HG03378 (cell line): ENCODE results near the gene PSTPIP2.
A peak's percentile ranks its signal among the peaks of the same experiment; 100 is the strongest.

Experiments
- ATAC-seq: cut with Tn5 transposase; IDR thresholded peaks from one replicate; pipeline ENCODE4 v1.9.1; 2021; ENCODE audit warnings: mild to moderate bottlenecking, moderate library complexity; ENCODE audit not compliant: unreplicated experiment

Gene PSTPIP2

GRCh38 chr18:46040033-46040746 lies 31.9 kb downstream of the PSTPIP2 start:
- ATAC-seq = no peak

- ATAC-seq = no peak
These were observed 34.4 kb downstream of the PSTPIP2 start for GRCh38 chr18:46037512-46038305.

DNA sequence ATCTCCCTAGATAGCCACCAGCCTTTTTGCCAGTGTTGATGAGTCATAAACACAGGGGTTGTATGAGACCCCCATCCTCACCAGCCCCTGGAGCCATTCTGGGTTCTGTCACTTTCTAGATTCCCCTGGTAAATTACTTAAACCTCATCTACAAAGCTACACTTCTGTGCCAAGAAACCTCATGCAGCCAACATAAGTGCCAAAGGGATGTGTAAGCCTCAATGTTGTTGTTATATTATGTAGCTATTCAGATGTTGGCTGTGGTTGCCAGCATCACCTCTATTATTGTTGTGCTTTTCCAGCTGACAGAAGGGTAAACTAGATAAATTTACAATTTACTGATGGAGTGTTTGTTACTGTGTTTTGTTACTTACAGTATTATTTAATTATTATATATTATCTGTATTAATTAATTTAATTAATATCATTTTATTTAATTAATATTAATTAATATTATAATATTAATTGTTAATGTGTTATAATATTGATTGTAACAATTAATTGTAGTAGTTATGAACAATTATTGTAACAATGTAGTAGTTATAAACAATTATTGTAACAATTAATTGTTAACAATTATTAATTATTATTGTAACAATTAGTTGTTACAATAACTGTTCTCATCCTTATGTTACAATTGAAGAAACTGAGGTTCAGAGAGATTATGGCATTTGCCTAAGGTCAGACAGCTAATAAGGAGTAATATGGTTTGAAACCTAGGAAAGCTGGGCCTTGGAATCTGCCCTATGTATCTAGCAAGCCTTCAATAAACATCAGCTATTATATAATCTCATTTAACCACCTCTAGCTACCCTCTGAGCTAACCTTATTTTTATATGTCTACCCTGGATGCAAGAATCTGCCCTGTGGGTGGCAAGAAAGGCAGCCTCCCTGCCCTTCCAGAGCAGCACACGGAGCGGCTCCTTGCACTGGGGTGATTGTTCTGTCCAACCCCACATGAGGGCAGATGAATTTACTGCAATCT lies 36.1 kb downstream of the PSTPIP2 start:
- ATAC-seq = no peak

DNA sequence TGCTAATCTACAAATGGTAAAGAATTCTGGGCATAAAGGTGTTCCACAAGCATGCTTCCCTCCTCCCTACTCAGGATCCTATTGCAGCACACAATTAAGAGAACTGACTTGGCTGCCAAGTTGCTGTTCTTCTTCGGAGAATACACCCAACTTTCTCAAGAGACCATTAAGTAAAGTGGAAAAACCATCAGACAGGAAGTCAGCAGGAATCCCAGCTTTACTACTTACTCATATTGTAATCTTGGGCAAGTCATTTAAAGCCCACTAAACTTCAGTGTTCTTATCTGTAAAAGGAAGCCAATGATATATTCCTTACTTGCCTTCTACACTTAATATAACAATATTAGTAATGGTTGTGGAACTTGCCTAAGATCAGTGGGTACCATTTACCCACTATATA lies 37.8 kb downstream of the PSTPIP2 start:
- ATAC-seq = no peak

DNA sequence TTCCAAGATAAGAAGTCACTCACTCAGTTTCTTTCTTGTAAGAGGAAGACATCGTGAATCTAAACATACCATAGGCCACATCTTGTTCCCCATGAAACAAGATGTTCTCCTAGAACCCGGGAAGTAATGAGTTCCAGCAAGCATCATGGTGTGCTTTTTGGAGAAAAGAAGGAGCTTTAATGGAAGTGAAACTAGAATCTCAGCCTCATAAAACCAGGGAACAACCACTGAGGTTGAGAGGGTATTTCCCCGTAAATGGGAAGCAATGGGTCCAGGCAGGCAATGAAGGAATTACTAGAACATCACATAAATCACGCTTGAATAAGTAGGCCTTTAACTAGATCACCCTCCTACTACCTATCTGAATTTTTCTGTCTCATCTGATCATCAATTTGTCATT lies 40.3 kb downstream of the PSTPIP2 start:
- no peak for ATAC-seq

GRCh38 chr18:46028536-46028891 lies 43.5 kb downstream of the PSTPIP2 start:
- no peak for ATAC-seq

DNA sequence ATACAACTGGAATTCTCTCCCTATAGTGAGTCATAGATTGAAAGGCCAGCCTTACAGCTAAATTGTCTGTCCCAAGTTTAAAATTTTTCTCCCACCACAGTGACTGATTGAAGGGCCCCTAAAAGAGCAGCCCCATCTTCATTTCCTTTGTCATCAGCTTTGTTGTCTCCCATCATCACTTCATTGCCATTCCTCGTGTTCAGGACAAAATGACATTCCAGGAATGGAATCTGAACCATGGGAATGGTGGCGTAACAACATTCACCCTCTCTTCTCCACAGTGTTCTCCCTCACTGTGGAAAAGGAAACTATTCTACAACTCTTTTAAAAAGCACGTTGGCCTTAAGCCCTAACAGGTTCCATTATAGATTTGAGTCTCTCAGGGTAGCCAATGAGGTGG lies 52.1 kb downstream of the PSTPIP2 start:
- no peak for ATAC-seq

DNA sequence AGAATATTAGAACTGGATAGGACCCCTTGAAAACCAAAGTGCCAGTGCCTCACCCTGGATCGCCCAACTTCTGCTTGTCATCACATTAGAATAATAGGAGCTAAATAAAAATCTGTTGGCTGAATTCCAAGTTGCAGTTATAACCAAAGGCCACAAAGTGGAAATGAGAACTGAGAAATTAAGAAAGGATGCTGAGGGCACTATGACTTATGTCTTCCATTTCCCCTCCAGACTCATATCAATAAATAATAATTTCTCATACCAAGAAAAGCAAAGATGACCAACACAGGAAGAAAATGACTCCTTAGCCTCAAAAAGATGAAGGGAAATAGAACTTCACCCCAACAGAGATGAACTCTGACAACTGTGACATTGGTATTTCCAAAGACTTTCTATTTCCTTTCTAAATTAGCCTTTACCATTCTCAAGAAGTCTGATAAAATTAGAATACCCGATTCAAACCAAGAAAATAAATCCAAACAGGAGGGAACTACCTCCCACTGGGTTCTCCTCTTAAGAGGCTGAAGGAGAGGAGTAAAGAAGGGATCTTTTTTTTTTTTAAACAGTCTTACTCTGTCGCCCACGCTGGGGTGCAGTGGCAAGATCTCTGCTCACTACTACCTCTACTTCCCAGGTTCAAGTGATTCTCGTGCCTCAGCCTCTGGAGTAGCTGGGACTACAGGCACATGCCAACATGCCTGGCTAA lies 58.4 kb downstream of the PSTPIP2 start:
- peak; percentile 85 for ATAC-seq

DNA sequence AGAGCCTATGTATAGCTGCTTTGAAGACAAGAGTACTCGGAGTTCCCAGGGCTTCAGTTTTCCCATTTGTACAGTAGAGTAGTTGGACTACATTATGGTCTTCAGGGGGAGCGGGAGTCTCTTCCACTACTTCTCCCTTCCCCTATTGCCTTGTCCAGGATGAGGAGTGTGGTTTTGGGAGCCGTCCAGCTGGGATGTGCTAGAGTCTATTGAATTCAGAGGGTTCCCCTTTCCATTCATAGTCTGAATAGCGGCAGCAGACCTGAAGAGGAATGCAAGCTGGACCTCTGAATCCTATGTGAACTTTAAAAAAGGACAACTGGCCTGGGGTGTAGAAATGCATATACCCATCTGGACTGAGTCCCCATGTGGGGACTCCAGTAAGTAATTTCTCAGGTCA lies 61.4 kb downstream of the PSTPIP2 start:
- no peak for ATAC-seq

DNA sequence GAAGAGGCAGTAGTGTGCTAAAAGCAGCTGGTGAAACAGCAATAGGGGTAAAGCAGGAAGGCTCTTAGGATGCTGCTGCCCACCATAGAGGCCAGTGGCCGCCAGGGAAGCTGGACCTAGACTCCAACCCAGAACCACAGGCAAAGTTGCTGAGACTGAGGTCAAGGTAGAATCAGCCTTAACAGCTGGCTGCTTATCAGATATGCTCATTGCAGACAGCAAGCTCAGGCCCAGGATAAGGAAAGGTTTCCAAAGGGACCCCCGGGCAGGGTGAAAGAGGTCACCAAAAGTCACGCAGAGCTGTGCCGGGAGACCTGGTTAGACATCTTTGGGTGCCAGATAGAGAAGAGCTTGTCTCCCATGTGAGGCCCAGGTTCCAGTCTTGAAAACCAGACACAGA lies 62.0 kb downstream of the PSTPIP2 start:
- no peak for ATAC-seq

- ATAC-seq = no peak
These were observed 62.8 kb downstream of the PSTPIP2 start for GRCh38 chr18:46009125-46009840.

DNA sequence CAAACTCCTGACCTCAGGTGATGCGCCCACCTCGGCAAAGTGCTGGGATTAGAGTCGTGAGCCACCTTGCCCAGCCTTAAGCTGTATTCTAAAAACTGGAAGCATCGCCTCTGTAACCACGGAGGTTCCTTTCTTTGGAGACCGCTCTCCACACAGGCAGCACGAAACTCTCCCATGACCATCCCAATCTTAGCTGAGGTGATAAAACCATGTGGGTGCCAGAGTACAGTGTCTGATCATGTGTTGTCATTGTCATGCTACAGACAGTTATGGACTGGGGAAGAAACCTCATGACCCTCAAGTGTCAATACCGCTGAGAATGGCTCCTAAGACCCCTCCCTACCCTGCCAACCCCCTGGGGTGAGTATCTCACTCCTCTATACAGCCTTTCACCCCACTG lies 63.5 kb downstream of the PSTPIP2 start:
- ATAC-seq = no peak

DNA sequence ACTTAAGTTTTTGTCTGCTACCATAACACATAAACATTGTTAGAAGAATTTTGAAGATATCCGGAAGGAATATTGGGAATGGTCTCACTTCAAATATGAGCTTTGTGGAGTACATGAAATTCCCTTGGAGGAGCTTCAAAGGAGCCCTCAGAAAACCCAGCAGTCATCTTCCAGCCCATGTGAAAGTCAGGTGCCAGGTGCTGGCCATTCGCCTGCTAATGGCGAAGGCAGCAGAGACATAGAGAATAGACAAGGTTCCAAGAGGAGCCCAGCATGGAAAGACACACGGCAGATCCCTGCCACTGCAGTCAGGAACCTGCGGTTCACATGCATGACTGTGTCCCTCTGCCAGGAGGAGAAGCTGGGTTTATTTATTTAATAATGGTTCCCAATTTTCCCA lies 64.9 kb downstream of the PSTPIP2 start:
- no peak for ATAC-seq

GRCh38 chr18:46002934-46003333 lies 69.1 kb downstream of the PSTPIP2 start:
- no peak for ATAC-seq

DNA sequence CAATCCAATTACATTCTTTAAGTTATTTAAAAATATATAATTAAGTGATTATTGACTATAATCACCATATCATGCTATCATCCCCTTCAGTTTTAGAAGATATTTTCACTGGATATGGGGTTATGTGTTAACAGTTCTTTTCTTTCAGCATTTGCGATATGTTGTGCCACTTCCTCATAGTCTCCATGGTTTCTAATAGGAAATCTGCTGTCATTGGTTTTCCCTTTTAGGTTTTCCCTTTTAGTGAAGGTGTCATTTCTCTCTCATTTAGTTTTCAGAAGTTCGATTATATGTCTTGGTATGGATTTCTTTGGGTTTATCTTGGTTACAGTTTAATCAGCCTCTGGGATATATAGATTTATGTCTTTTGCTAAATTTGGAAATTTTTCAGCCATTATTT lies 70.2 kb downstream of the PSTPIP2 start:
- ATAC-seq = no peak

- no peak for ATAC-seq
These were observed 71.0 kb downstream of the PSTPIP2 start for GRCh38 chr18:46001074-46001473.

GRCh38 chr18:45999536-45999935 lies 72.5 kb downstream of the PSTPIP2 start:
- ATAC-seq = no peak

- ATAC-seq = no peak
These were observed 73.8 kb downstream of the PSTPIP2 start for GRCh38 chr18:45998244-45998643.

DNA sequence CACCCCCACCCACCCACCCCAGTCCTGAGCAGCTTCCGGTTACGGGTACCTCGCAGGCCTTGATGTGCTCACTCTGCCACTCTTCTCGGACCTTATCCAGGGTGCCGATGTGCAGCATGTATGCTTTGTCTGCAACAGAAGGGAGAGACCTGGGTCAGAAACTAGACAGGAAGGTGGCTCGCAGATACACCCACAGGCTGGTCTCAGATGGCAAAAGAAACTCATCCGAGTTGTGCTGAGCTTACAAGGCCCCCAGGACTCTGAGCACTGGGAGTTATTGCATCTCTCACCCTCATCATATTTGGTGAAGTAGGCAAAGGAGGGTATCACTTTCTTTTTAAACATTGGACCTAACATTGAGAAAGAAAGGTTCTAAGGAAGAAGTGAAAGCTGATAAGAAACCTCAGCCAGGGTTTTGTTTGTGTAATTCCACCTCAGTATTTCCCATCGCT lies 74.3 kb downstream of the PSTPIP2 start:
- ATAC-seq = no peak

- no peak for ATAC-seq
These were observed 76.6 kb downstream of the PSTPIP2 start for GRCh38 chr18:45995461-45995860.
